GM11168 (cell line): Measurements from ENCODE around the gene KIDINS220.

ENCODE experiments used
- in situ Hi-C: fragments of 300-500 bp; cut with MboI; formaldehyde crosslinking; loops from one replicate; pipeline ENCODE4 v1.12.0; 2022; ENCODE audit warnings: low sequenced_read_pairs; ENCODE audit not compliant: unreplicated experiment

Gene KIDINS220

DNA sequence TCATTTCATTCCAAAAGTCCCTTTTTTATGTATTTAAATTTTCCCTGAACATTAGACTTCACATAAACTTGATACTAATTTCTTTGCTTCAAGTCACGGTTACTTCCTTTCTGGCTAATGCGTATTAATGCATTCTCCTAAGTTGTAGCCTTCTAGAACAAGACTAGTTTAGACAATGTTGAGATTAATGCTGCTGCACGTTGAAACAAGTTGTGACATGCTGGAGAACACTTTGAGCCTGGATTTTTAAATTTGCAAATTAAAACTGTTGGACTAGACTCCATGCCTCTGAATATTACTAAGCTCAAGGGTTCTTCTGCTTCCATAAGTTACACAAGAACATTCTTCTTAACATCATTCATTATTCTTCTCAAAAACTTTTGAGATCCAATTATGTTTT lies 126.5 kb downstream of the KIDINS220 start:
- in situ Hi-C loops = no loop called here

DNA sequence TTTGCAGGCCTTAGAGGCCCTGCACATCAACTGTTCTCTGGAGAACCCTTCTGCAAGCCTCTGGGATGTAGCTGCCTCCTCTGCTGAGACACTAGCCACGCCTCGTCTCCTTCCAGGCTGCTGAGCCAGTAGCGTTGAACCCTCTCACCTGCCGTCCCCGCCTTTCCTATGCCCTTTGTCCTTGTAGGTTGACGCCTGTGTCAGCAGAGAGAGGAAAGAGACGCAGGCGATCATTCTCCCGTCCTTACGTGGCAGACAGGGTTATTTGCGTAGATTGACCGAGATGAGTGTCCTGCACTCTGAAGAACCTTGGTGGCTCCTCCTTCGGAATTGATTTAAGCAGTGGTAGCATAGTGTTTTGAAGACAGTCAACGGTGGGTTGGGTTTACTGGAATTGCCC lies 127.8 kb downstream of the KIDINS220 start:
- in situ Hi-C loops = no loop called here

DNA sequence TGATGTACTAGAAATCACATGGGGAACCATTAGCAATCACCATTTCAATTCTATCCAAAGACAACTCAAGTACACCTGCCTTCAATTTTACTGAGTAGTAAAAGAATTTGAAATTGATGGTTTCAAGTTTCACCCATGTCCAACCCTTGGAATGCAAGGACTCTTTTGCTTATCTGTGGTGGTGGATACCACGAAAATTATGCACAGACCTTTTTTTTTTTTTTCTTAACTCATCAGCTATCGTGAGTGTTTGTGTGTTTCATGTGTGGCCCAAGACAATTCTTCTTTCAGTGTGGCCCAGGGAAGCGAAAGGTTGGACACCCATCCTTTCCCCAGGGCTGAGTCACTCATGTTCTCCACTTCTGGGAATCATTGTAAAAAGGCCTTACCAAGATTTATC lies 132.5 kb downstream of the KIDINS220 start:
- in situ Hi-C loops = no loop called here

DNA sequence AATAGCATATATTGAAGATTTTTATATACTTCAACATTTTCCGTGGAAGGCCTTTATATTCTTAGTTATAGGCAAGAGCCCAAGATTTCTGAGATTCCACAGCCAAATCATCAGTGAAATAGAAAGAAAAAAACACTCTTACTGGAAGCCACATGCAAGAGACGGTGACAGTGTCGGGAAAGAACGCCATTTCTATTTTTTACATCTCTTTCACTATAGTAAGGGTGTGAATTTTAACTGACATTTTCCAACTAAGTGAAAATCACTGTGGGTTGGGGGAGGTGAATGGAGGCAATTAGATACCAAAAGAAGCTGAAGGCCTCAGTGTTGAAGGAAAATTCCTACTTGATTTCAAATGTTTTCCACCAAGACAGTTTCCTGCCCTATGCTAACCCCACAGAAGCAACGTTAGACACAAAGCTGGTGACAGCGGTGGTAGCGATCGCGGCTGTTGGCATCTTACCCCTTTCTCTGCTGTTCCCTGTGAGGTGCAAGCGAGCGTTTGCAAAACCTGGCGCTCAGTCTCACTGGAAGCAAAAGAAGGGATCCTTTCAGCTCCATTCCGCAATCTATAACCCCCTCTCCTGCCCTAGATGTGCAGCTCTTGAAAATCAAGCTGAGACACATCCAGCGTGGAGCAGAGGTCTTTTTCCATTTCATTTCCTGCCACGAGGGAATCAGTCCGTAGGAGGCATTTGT lies 135.6 kb downstream of the KIDINS220 start:
- in situ Hi-C loops = no loop called here

DNA sequence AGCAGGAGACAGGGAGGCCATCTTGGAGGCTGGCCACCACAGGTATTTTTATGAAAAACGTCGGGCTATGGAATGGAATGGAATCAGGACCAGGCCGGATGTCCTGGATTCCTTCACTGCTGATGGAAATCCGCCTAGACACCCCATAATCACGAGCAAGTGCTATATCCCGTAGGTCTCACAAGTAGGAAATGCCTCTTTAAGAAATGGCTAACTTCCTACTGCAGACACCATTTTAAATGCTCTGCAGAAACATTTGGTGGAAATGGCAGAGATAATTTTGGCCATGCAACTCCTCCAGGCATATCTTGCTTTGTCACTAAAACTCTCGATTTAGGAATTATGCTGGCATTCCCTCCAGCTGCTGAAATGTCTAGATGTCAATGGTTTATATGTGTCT lies 137.6 kb downstream of the KIDINS220 start:
- in situ Hi-C loops = loop anchor here (25.0 kb wide), 1 partner anchor 388 kb away; no protein-coding TSS in a partner anchor

- in situ Hi-C loops = loop anchor here (25.0 kb wide), 1 partner anchor 385 kb away; no protein-coding TSS in a partner anchor
Observed at GRCh38 chr2:8697190-8697589, 140.2 kb downstream of the KIDINS220 start.

DNA sequence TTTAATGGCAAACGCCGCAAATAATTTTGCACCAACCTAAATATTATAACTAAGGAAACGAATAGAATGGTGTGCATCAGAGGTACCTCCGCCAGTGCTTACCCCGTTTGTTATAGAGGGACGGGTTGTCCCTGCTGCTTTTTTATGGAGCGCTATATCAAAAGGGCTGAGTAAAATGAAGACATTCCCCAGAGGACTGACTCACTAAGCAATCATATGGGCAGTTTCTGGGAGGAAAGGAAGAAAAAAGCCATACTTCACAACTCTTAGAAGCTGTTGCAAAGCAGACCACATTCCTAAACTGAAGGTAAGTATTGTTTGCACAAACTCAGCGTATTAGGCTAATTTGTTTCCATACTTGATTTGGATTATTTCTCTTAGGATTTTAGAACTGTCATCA lies 142.7 kb downstream of the KIDINS220 start:
- in situ Hi-C loops = loop anchor here (25.0 kb wide), 1 partner anchor 382 kb away; no protein-coding TSS in a partner anchor

GRCh38 chr2:8693157-8693821 lies 144.1 kb downstream of the KIDINS220 start:
- in situ Hi-C loops = loop anchor here (25.0 kb wide), 1 partner anchor 381 kb away; no protein-coding TSS in a partner anchor

DNA sequence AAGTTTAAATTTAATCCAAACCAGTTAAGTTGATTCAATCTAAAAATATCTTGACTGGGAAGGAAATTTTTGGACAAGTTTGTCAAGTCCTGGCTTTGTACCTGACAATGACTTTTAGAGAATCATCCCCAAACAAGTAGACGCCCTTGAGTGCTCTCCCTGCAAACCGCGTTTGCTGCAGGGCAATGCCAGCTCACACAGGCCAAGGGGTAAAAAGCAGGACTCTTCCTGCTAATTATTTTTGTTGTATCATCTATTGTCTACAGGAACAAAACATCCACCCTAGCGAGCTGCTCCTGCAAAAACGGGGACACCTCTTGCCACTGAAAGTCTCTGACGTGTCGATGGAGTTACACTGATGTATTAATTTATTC lies 144.6 kb downstream of the KIDINS220 start:
- in situ Hi-C loops = loop anchor here (25.0 kb wide), 1 partner anchor 380 kb away; no protein-coding TSS in a partner anchor

GRCh38 chr2:8691859-8692437 lies 145.5 kb downstream of the KIDINS220 start:
- in situ Hi-C loops = loop anchor here (25.0 kb wide), 1 partner anchor 380 kb away; no protein-coding TSS in a partner anchor

GRCh38 chr2:8685697-8686358 lies 151.6 kb downstream of the KIDINS220 start:
- in situ Hi-C loops = loop anchor here (10.0 to 25.0 kb wide), 4 partner anchors 374 to 1261 kb away; no protein-coding TSS in a partner anchor

GRCh38 chr2:8684878-8685696 lies 152.3 kb downstream of the KIDINS220 start:
- in situ Hi-C loops = loop anchor here (10.0 to 25.0 kb wide), 4 partner anchors 373 to 1260 kb away; no protein-coding TSS in a partner anchor

DNA sequence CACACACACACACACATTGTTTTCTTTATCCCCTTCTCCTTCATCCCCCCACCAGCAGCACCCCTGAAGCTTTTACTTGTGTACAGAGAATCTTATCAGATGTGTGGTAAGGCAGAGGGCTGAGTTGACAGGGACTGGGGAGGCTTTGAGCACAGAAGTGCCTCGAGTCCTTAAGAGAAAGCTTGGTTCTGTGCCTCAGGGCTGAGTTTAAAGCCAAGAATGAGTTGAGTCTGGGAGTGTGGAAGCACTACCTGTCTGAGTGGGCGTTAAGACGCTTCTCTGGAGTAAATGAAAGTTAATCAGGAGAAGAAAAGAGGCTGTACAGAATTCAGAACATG lies 152.9 kb downstream of the KIDINS220 start:
- in situ Hi-C loops = loop anchor here (10.0 to 25.0 kb wide), 4 partner anchors 372 to 1260 kb away; no protein-coding TSS in a partner anchor

GRCh38 chr2:8682719-8683667 lies 154.4 kb downstream of the KIDINS220 start:
- in situ Hi-C loops = loop anchor here (10.0 to 25.0 kb wide), 4 partner anchors 371 to 1258 kb away; no protein-coding TSS in a partner anchor

GRCh38 chr2:8681786-8682692 lies 155.4 kb downstream of the KIDINS220 start, which contains the start of gene ID2:
Gene ID2 (plus strand): TSS chr2:8682056. CDS start chr2:8682166, 110 bp downstream.
- in situ Hi-C loops = loop anchor here (10.0 to 25.0 kb wide), 4 partner anchors 370 to 1257 kb away; no protein-coding TSS in a partner anchor

DNA sequence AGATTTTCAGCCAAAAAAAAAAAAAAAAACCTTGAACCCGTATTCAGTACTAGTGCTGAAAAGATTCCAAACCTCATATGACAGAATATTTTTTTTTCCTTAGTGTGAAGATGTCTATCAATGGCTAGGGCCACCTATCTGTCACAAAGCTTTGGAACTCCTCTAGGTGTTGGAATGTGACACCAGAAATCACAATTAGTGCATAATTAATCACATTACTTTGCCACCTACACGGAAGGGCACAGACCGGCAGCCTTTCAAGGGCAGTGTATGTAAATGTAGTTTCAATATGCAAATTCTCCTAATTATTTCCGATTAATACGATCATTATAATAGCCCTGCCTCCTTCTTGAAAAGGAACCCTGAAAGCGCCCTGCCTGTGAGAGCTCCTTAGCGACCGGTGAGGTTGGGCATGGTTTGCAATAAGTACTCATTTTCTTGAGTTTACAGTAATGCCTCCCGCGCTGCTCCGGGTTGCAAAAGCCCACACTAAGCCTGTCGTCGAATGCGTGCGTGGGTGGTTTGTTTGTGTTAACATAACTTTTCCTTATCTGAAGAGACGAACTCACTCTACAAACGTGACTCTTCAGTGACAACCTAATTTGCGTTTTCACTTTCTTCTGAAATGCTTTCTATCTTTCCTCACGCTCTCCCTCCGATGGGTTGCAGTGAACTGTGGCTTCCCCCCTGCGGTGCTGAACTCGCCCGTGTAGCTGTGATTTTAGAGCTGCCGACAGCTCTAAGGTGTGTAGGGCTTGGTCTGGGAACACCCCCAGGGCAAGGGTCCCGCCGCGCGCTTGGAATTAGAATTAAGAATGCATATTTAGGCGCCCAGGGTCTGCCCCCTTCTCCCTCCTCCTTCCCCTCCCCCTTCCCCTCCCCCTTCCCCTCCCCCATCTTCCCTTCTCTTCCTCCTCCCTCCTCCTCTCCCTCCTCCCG lies 156.3 kb downstream of the KIDINS220 start:
- in situ Hi-C loops = loop anchor here (10.0 to 25.0 kb wide), 4 partner anchors 369 to 1256 kb away; no protein-coding TSS in a partner anchor
